Neutrophil (primary cell): ENCODE measurements around the gene OTUD6A.

Experiments used
- H3K27ac ChIP-seq: fragments of 200-600 bp; sonication (generic); 2 replicates; pipeline ENCODE4 v1.5.1; 2016; ENCODE audit warnings: mild to moderate bottlenecking, moderate library complexity
- H3K27me3 ChIP-seq: fragments of 200-600 bp; sonication (generic); 2 replicates; pipeline ENCODE4 v1.6.0; 2016; ENCODE audit warnings: mild to moderate bottlenecking
- H3K36me3 ChIP-seq: fragments of 200-600 bp; sonication (generic); 2 replicates; pipeline ENCODE4 v1.5.1; 2017
- H3K4me1 ChIP-seq, 2 experiments: fragments of 200-600 bp in 1 of 2; sonication (generic) in 1 of 2; 1 replicate in 1 of 2; 2 replicates in 1 of 2; pipeline versions ENCODE4 v1.5.1 to v1.6.1; 2013 to 2016; ENCODE audit warnings: low read depth in 1 of 2, low read length in 1 of 2, mild to moderate bottlenecking in 1 of 2, moderate library complexity in 1 of 2; ENCODE audit not compliant: control insufficient read depth in 1 of 2, insufficient read depth in 1 of 2
- H3K4me3 ChIP-seq, 2 experiments: fragments of 200-600 bp in 1 of 2; sonication (generic) in 1 of 2; 1 replicate in 1 of 2; 2 replicates in 1 of 2; pipeline ENCODE4 v1.5.1; 2013 to 2016; ENCODE audit warnings: low read depth in 1 of 2, low read length in 1 of 2, mild to moderate bottlenecking in 1 of 2, moderate library complexity in 1 of 2
- H3K9me3 ChIP-seq: fragments of 200-600 bp; sonication (generic); 2 replicates; pipeline ENCODE4 v1.5.1; 2016
- TF ChIP-seq, protein P1 (sequence below): fragments of 200-600 bp; sonication (generic); IDR thresholded peaks from 2 replicates; pipeline ENCODE4 v1.5.1; 2016; ENCODE audit warnings: antibody characterized with exemption

The OTUD6A gene, protein sequence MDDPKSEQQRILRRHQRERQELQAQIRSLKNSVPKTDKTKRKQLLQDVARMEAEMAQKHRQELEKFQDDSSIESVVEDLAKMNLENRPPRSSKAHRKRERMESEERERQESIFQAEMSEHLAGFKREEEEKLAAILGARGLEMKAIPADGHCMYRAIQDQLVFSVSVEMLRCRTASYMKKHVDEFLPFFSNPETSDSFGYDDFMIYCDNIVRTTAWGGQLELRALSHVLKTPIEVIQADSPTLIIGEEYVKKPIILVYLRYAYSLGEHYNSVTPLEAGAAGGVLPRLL

DNA sequence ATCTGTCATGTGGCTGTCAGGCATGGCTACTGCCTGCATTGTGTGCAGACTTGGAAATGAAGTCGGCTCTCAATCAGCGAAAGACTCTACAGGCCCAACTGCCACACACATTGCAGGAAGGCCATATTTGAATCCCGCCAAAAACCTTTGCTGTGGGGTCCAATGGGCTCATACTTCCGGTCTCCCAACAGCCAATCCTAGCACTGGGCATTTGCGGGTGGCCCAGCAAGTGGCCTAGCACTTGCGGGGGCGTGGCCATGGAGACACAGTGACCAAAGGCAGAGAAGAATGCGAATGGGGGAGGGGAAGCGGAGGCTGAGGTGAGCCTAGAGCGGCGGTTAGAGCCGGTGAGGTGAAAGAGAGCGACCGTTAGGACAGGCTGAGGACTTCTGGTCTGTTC is at the start of gene OTUD6A:
Gene OTUD6A, plus strand, starts transcription at position 382 of the 400 bp plus-strand sequence. CDS start 68 bp downstream, outside the sequence.
- Histone ChIP-seq H3K9me3 (no peaks in the 10 kb centered on the region), H3K4me3 (no peak within 1 kb of the TSS), H3K27ac (no peak within 1 kb of the TSS), H3K36me3 (no peaks in the 10 kb centered on the region), H3K27me3 (no peaks in the 10 kb centered on the region), H3K4me1 (no peaks in the 10 kb centered on the region)
- TF ChIP-seq, protein P1, sequence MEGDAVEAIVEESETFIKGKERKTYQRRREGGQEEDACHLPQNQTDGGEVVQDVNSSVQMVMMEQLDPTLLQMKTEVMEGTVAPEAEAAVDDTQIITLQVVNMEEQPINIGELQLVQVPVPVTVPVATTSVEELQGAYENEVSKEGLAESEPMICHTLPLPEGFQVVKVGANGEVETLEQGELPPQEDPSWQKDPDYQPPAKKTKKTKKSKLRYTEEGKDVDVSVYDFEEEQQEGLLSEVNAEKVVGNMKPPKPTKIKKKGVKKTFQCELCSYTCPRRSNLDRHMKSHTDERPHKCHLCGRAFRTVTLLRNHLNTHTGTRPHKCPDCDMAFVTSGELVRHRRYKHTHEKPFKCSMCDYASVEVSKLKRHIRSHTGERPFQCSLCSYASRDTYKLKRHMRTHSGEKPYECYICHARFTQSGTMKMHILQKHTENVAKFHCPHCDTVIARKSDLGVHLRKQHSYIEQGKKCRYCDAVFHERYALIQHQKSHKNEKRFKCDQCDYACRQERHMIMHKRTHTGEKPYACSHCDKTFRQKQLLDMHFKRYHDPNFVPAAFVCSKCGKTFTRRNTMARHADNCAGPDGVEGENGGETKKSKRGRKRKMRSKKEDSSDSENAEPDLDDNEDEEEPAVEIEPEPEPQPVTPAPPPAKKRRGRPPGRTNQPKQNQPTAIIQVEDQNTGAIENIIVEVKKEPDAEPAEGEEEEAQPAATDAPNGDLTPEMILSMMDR, result no peak

DNA sequence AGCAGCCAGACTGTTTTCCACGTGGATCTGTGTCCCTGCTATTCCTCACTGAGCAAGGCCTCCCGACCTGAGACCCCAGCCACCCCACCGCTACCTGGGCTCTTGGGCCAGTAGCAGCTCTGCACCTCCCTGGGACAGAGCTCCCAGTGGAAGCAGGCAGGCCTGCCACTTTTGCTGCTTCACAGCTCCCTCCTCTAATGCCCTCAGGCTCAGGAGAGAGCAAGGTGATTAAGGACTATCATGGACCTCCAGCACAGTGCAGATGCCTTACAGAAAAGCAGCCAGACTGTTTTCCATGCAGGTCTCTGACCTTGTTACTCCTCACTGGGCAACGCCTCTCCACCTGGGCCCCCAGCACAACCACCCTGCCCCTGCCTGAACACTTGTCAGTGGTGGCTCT is 49.5 kb upstream of the OTUD6A start:
- TF ChIP-seq, protein P1, result no peak
- Histone ChIP-seq H3K4me3 (no peak overlapping the region), H3K36me3 (no peaks in the 10 kb centered on the region), H3K27ac (no peak overlapping the region), H3K9me3 (no peaks in the 10 kb centered on the region), H3K27me3 (no peaks in the 10 kb centered on the region), H3K4me1 (no peaks in the 10 kb centered on the region)

DNA sequence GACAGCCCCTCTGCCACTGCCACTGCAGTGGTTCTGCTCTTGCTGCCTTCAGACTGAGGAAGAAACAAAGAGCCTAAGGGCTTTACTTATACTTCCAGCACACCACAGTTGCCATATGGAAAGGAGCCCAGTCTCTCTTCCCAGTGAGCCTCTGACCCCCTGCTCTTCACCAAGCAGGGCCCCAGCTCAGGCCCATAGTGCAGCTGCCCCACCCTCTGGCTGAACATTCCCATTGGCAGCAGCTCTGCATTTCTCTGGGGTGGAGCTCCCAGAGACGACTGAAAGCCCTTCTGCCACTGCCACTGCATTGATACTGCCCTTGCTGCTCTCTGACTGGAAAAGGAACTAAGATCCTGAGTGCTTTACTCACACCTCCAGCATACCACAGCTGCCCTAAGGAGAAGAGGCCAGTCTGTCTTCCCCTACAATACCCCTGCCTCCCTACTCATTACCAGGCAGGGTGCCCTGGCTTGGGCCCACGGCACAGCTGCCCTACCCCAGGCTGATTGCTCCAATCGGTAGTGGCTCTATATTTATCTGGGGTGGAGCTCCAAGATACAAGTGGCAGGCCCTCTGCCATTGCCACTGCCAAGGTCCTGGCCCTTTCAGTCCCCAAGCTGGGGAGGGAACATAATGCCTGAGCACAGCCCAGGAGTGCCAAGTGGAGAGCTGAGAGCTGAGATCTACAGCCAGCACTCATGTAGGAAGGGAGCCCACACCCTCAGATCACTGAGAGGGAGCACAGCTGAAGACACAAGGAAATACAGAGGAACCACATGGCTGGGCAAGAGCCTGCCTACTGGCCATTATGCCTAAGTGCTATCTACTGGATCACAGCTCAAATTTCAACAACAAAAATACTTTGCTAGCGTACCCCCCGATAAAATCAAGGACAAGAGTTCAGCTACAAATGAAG is 48.5 kb upstream of the OTUD6A start:
- H3K9me3 ChIP-seq, result no peaks in the 10 kb centered on the region
- H3K36me3 ChIP-seq, result no peaks in the 10 kb centered on the region
- no peaks in the 10 kb centered on the region for H3K27me3 ChIP-seq
- H3K27ac ChIP-seq, result no peak overlapping the region
- no peak overlapping the region for H3K4me3 ChIP-seq
- TF ChIP-seq, protein P1, result no peak
- H3K4me1 ChIP-seq, result no peaks in the 10 kb centered on the region

DNA sequence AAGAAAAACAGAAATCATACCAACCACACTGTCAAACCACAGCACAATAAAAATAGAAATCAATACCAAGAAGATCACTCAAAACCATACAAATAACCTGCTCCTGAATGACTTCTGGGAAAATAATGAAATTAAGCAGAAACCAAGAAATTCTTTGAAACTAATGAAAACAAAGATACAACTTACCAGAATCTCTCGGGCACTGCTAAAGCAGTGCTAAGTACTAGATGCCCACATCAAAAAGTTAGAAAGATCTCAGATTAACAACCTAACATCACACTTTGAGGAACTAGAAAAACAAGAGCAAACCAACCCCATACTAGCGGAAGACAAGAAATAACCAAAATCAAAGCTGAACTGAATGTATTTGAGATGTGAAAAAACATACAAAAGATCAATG is 45.7 kb upstream of the OTUD6A start:
- TF ChIP-seq, protein P1, result no peak
- no peaks in the 10 kb centered on the region for H3K4me1 ChIP-seq

DNA sequence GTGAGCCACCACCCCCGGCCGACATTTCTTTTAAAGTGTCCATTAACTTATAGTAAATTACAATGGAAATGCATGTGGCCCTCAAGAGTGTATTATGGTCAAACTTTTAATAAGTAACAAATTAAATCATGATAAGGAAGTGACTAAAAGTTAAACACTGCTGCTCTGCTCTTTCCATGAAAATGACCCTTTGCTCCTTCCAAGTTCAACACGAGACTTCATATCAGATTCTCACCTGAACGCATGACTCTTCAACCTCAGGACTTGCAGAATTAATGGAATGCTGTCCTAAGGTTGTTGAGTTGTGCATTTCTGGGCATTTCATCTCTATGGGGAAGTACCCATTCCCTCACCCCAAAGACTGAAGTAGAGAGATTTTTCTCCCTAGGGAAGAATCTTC is 39.6 kb upstream of the OTUD6A start:
- TF ChIP-seq, protein P1, result no peak
- no peaks in the 10 kb centered on the region for H3K27me3 ChIP-seq
- H3K27ac ChIP-seq, result no peak overlapping the region
- no peaks in the 10 kb centered on the region for H3K4me1 ChIP-seq
- H3K36me3 ChIP-seq, result no peaks in the 10 kb centered on the region
- H3K9me3 ChIP-seq, result no peaks in the 10 kb centered on the region
- H3K4me3 ChIP-seq, result no peak overlapping the region

More for the DNA sequence above, 45.7 kb upstream of the OTUD6A start:
- H3K36me3 ChIP-seq, result no peaks in the 10 kb centered on the region
- H3K4me3 ChIP-seq, result no peak overlapping the region
- H3K9me3 ChIP-seq, result no peaks in the 10 kb centered on the region
- H3K27me3 ChIP-seq, result no peaks in the 10 kb centered on the region
- no peak overlapping the region for H3K27ac ChIP-seq
